Measurements from ENCODE around the gene TSPAN3.

The TSPAN3 gene

GRCh38 chr15:77026501-77027110 lies 44.3 kb downstream of the TSPAN3 start:
- no peak overlapping the region for H3K4me3 ChIP-seq (ENCODE audit: low read depth, low read length)

DNA sequence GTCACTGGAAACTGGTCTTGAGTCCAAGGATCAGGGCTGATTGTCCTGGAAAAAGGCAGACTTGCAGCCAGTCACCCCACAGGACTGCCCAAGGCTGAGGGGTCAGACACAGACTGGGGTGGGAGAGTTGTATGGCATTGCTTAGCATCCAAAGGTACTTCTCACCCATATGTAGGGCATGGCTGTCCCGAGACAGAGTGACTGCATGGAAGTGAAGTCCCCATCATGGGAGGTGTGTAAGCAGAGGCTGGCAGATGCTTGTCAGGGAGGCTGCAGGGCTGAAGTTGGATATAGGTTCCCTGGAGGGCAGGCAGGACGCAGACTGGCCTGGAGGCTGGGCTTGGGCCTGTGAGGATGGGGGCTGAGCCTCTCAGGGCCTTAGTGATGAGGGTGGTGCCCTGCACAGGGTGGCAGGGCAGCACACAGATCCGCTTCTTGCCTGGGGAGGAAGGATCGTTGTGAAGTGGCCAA lies 44.9 kb downstream of the TSPAN3 start:
- Histone ChIP-seq H3K4me1 (ENCODE audit: control insufficient read depth, insufficient read depth, low read length) (peaks cover 11% of the 10 kb centered on the region), H3K4me3 (ENCODE audit: low read depth, low read length) (no peak overlapping the region), H3K9ac (ENCODE audit: low read length) (no peak overlapping the region), H3K27ac (ENCODE audit: low read depth, low read length) (no peak overlapping the region), H3K9me3 (ENCODE audit: control insufficient read depth, insufficient read depth, low read depth, low read length) (no peaks in the 10 kb centered on the region), H3K27me3 (ENCODE audit: control insufficient read depth, insufficient read depth, low read length) (0 out of 2 replicates have a peak, but pooled peaks cover 4% of the 10 kb centered on the region), H3K36me3 (ENCODE audit: control insufficient read depth, insufficient read depth, low read length) (no peaks in the 10 kb centered on the region)

More at GRCh38 chr15:77026501-77027110, 44.3 kb downstream of the TSPAN3 start:
- Histone ChIP-seq H3K27ac (ENCODE audit: low read depth, low read length) (no peak overlapping the region), H3K36me3 (ENCODE audit: control insufficient read depth, insufficient read depth, low read length) (no peaks in the 10 kb centered on the region), H3K9me3 (ENCODE audit: control insufficient read depth, insufficient read depth, low read depth, low read length) (no peaks in the 10 kb centered on the region), H3K9ac (ENCODE audit: low read length) (no peak overlapping the region), H3K4me1 (ENCODE audit: control insufficient read depth, insufficient read depth, low read length) (peaks cover 17% of the 10 kb centered on the region), H3K27me3 (ENCODE audit: control insufficient read depth, insufficient read depth, low read length) (0 out of 2 replicates have a peak, but pooled peaks cover 4% of the 10 kb centered on the region)

DNA sequence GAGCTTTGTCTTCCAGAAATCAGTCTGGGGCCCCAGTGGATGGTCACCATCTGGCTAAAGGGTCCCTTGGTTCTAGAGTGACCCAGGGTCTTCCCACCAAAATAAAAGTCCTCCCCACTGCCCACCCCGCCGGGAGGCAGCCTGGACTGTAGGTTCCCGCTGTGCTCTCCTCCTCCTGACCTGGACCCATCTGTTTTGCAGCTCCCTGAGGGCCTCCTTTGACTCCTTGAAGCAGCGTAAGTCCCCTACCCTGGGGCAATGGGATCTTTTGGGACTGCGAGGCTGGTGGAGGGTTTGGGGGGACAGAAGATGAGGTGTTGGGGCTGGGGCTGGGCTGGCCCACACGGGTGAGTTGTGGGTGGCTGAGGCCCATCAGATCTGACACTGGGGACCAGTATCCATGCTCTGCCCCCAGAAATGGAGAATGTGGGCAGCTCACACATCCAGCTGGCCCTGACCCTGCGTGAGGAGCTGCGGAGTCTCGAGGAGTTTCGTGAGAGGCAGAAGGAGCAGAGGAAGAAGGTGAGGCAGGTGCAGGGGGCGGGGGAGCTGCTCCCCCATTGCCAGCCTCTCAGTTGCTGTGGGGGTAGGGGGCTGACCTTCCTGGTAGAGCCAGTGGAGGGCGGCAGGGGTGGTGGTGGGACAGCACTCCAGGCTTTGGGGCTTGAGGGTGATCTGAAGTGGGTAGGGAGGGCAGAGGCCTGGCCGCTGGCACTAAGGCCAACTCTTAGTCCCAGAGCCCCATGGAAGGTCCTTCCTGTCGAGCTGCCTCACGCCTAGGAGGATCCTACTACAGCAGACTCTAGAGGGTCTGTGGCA lies 45.6 kb downstream of the TSPAN3 start:
- H3K27me3 ChIP-seq (ENCODE audit: control insufficient read depth, insufficient read depth, low read length) = 0 out of 2 replicates have a peak, but pooled peaks cover 4% of the 10 kb centered on the region
- H3K4me3 ChIP-seq (ENCODE audit: low read depth, low read length) = no peak overlapping the region
- H3K27ac ChIP-seq (ENCODE audit: low read depth, low read length) = no peak overlapping the region
- H3K9ac ChIP-seq (ENCODE audit: low read length) = no peak overlapping the region
- H3K9me3 ChIP-seq (ENCODE audit: control insufficient read depth, insufficient read depth, low read depth, low read length) = no peaks in the 10 kb centered on the region
- H3K36me3 ChIP-seq (ENCODE audit: control insufficient read depth, insufficient read depth, low read length) = no peaks in the 10 kb centered on the region
- peaks cover 4% of the 10 kb centered on the region for H3K4me1 ChIP-seq (ENCODE audit: control insufficient read depth, insufficient read depth, low read length)

- Histone ChIP-seq H3K4me1 (ENCODE audit: control insufficient read depth, insufficient read depth, low read length) (no peaks in the 10 kb centered on the region), H3K9me3 (ENCODE audit: control insufficient read depth, insufficient read depth, low read depth, low read length) (no peaks in the 10 kb centered on the region), H3K27ac (ENCODE audit: low read depth, low read length) (no peak overlapping the region), H3K27me3 (ENCODE audit: control insufficient read depth, insufficient read depth, low read length) (0 out of 2 replicates have a peak, but pooled peaks cover 4% of the 10 kb centered on the region), H3K36me3 (ENCODE audit: control insufficient read depth, insufficient read depth, low read length) (no peaks in the 10 kb centered on the region), H3K4me3 (ENCODE audit: low read depth, low read length) (no peak overlapping the region), H3K9ac (ENCODE audit: low read length) (no peak overlapping the region)
Observed at GRCh38 chr15:77024273-77025082, 46.4 kb downstream of the TSPAN3 start.

GRCh38 chr15:77023576-77024272 lies 47.2 kb downstream of the TSPAN3 start:
- no peaks in the 10 kb centered on the region for H3K4me1 ChIP-seq (ENCODE audit: control insufficient read depth, insufficient read depth, low read length)
- H3K27ac ChIP-seq (ENCODE audit: low read depth, low read length) = no peak overlapping the region
- no peak overlapping the region for H3K9ac ChIP-seq (ENCODE audit: low read length)
- 0 out of 2 replicates have a peak, but pooled peaks cover 4% of the 10 kb centered on the region for H3K27me3 ChIP-seq (ENCODE audit: control insufficient read depth, insufficient read depth, low read length)
- no peak overlapping the region for H3K4me3 ChIP-seq (ENCODE audit: low read depth, low read length)
- no peaks in the 10 kb centered on the region for H3K36me3 ChIP-seq (ENCODE audit: control insufficient read depth, insufficient read depth, low read length)
- no peaks in the 10 kb centered on the region for H3K9me3 ChIP-seq (ENCODE audit: control insufficient read depth, insufficient read depth, low read depth, low read length)

DNA sequence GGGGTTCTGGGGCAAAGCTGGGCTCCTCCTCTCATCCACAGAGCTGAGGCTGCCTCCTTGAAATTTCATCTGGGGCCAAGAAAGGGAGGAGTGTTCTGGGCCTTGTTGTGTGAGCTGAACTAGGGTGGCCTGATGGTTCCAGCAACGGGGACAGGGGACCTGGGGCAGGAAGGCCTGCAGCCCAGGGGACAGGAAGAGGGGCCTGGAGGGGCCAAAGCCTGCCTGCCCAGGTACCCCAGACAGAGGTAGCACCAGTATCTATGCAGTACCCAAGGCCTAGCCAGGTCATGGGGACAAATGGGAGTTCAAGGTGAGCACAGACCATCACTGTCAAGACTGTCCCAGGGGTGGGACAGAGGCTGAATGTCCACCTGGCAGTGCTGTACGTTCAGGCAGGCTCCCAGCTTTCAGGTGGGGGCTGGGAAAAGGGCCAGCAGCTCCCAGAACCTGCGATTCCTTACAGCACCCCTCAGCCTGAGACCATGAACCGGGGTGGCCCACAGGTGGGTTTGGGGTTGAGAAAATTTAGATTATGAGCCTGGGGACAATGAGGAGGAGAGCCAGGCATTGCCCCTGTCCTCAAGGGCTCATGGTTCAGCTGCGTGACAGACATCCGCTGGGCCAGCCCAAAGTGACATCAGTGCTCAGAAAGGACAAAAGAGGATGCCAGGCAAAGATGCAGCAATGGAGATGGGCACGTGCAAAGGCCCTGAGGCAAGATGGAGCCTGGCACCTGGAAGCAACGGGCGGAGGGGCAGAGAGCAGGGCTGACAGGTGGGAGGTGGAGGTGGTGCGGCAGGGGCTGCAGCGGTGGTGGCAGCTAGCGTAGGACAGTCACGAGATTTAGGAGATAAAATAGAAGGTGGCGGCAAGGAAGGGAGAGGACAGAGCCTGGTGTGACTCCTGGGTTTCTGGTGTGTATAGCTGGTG lies 48.0 kb downstream of the TSPAN3 start:
- Histone ChIP-seq H3K4me3 (ENCODE audit: low read depth, low read length) (no peak overlapping the region), H3K4me1 (ENCODE audit: control insufficient read depth, insufficient read depth, low read length) (no peaks in the 10 kb centered on the region), H3K9ac (ENCODE audit: low read length) (no peak overlapping the region), H3K36me3 (ENCODE audit: control insufficient read depth, insufficient read depth, low read length) (no peaks in the 10 kb centered on the region), H3K27me3 (ENCODE audit: control insufficient read depth, insufficient read depth, low read length) (0 out of 2 replicates have a peak, but pooled peaks cover 4% of the 10 kb centered on the region), H3K9me3 (ENCODE audit: control insufficient read depth, insufficient read depth, low read depth, low read length) (no peaks in the 10 kb centered on the region), H3K27ac (ENCODE audit: low read depth, low read length) (no peak overlapping the region)

- H3K27ac ChIP-seq (ENCODE audit: low read depth, low read length) = no peak overlapping the region
- no peaks in the 10 kb centered on the region for H3K36me3 ChIP-seq (ENCODE audit: control insufficient read depth, insufficient read depth, low read length)
- H3K27me3 ChIP-seq (ENCODE audit: control insufficient read depth, insufficient read depth, low read length) = 0 out of 2 replicates have a peak, but pooled peaks cover 4% of the 10 kb centered on the region
- H3K9ac ChIP-seq (ENCODE audit: low read length) = no peak overlapping the region
- H3K9me3 ChIP-seq (ENCODE audit: control insufficient read depth, insufficient read depth, low read depth, low read length) = no peaks in the 10 kb centered on the region
- no peaks in the 10 kb centered on the region for H3K4me1 ChIP-seq (ENCODE audit: control insufficient read depth, insufficient read depth, low read length)
- H3K4me3 ChIP-seq (ENCODE audit: low read depth, low read length) = no peak overlapping the region
Observed at GRCh38 chr15:77021803-77022381, 49.0 kb downstream of the TSPAN3 start.

GRCh38 chr15:77021088-77021481 lies 49.8 kb downstream of the TSPAN3 start:
- no peak overlapping the region for H3K27ac ChIP-seq (ENCODE audit: low read depth, low read length)
- H3K27me3 ChIP-seq (ENCODE audit: control insufficient read depth, insufficient read depth, low read length) = 0 out of 2 replicates have a peak, but pooled peaks cover 4% of the 10 kb centered on the region
- no peaks in the 10 kb centered on the region for H3K9me3 ChIP-seq (ENCODE audit: control insufficient read depth, insufficient read depth, low read depth, low read length)
- H3K4me1 ChIP-seq (ENCODE audit: control insufficient read depth, insufficient read depth, low read length) = 0 out of 2 replicates have a peak, but pooled peaks cover under 1% of the 10 kb centered on the region
- H3K9ac ChIP-seq (ENCODE audit: low read length) = no peak overlapping the region
- H3K4me3 ChIP-seq (ENCODE audit: low read depth, low read length) = no peak overlapping the region
- no peaks in the 10 kb centered on the region for H3K36me3 ChIP-seq (ENCODE audit: control insufficient read depth, insufficient read depth, low read length)

GRCh38 chr15:77020348-77021087 lies 50.4 kb downstream of the TSPAN3 start:
- Histone ChIP-seq H3K9me3 (ENCODE audit: control insufficient read depth, insufficient read depth, low read depth, low read length) (no peaks in the 10 kb centered on the region), H3K4me3 (ENCODE audit: low read depth, low read length) (no peak overlapping the region), H3K27ac (ENCODE audit: low read depth, low read length) (no peak overlapping the region), H3K36me3 (ENCODE audit: control insufficient read depth, insufficient read depth, low read length) (no peaks in the 10 kb centered on the region), H3K9ac (ENCODE audit: low read length) (no peak overlapping the region), H3K4me1 (ENCODE audit: control insufficient read depth, insufficient read depth, low read length) (0 out of 2 replicates have a peak, but pooled peaks cover 3% of the 10 kb centered on the region), H3K27me3 (ENCODE audit: control insufficient read depth, insufficient read depth, low read length) (0 out of 2 replicates have a peak, but pooled peaks cover 4% of the 10 kb centered on the region)
